ENCODE measurements around the gene BRD1.
A peak's percentile ranks its signal among the peaks of the same experiment; 100 is the strongest.

Gene BRD1

GRCh38 chr22:49828599-49828965 lies 909 bp upstream of the BRD1 start:
- no peak overlapping the region for H3K27ac ChIP-seq (ENCODE audit: low read length, poor library complexity, severe bottlenecking)
- H3K4me1 ChIP-seq (ENCODE audit: control insufficient read depth, insufficient read depth, low read depth, low read length), result peaks cover 30% of the 10 kb centered on the region
- no peak overlapping the region for H2AK5ac ChIP-seq (ENCODE audit: low read length, severe bottlenecking)
- no peak overlapping the region for H2AFZ ChIP-seq (ENCODE audit: low read depth, low read length)
- H4K91ac ChIP-seq (ENCODE audit: low read length), result no peak overlapping the region
- no peak overlapping the region for H3K4me3 ChIP-seq (ENCODE audit: insufficient read depth in 1 of 2, low read depth in 1 of 2, low read length in 2 of 2)
- H2BK12ac ChIP-seq (ENCODE audit: low read length in 2 of 2), result peak overlapping the region in 1 of 2 experiments; percentile 58
- DNase-seq, result no peak
- no peak overlapping the region for H2BK15ac ChIP-seq (ENCODE audit: low read depth, poor library complexity, severe bottlenecking)
- peak overlapping the region in 1 of 2 experiments; percentile 27 for H3K4ac ChIP-seq (ENCODE audit: low read depth in 1 of 2, low read length in 2 of 2)
- peaks cover 14 to 15% of the 10 kb centered on the region in 2 experiments for H3K36me3 ChIP-seq (ENCODE audit: control insufficient read depth in 1 of 2, insufficient read depth in 2 of 2, low read depth in 1 of 2, low read length in 2 of 2)
- H3K79me1 ChIP-seq (replicated peaks; ENCODE audit: low read length, poor library complexity, severe bottlenecking), result peaks cover 1% of the 10 kb centered on the region
- no peak overlapping the region for H3K4me2 ChIP-seq (ENCODE audit: low read length, poor library complexity, severe bottlenecking)
- peaks cover 0 to 9% of the 10 kb centered on the region in 2 experiments for H3K27me3 ChIP-seq (ENCODE audit: control insufficient read depth in 1 of 2, insufficient read depth in 1 of 2, low read length in 2 of 2)
- no peak overlapping the region for H2BK5ac ChIP-seq (ENCODE audit: low read depth, low read length, poor library complexity, severe bottlenecking)
- H3K14ac ChIP-seq (ENCODE audit: low read length in 2 of 2), result no peak overlapping the region
- H2BK120ac ChIP-seq (ENCODE audit: low read depth, low read length), result no peak overlapping the region
- no peak overlapping the region for H3K23ac ChIP-seq (ENCODE audit: low read length in 2 of 2)
- WGBS, result 98% methylated on average over 14 of the region's 14 CpGs
- no peak overlapping the region for H3K9ac ChIP-seq (ENCODE audit: low read length)
- H3K18ac ChIP-seq (ENCODE audit: low read depth in 1 of 2, low read length in 2 of 2), result no peak overlapping the region
- peaks cover 8% of the 10 kb centered on the region for H3K9me3 ChIP-seq (ENCODE audit: control insufficient read depth, low read length)
- peak overlapping the region; percentile 19 for H4K8ac ChIP-seq (ENCODE audit: low read length)

GRCh38 chr22:49827271-49827852 lies 311 bp downstream of the BRD1 start:
- H4K91ac ChIP-seq (ENCODE audit: low read length), result no peak overlapping the region
- no peak overlapping the region for H3K4me2 ChIP-seq (ENCODE audit: low read length, poor library complexity, severe bottlenecking)
- peaks cover 0 to 6% of the 10 kb centered on the region in 2 experiments for H3K27me3 ChIP-seq (ENCODE audit: control insufficient read depth in 1 of 2, insufficient read depth in 1 of 2, low read length in 2 of 2)
- peak overlapping the region; percentile 93 for H3K9ac ChIP-seq (ENCODE audit: low read length)
- H3K18ac ChIP-seq (ENCODE audit: low read depth in 1 of 2, low read length in 2 of 2), result no peak overlapping the region
- peak overlapping the region; percentile 74 for H2BK120ac ChIP-seq (ENCODE audit: low read depth, low read length)
- H3K27ac ChIP-seq (ENCODE audit: low read length, poor library complexity, severe bottlenecking), result no peak overlapping the region
- under 1% methylated on average over 21 of the region's 110 CpGs for WGBS
- H3K4ac ChIP-seq (ENCODE audit: low read depth in 1 of 2, low read length in 2 of 2), result no peak overlapping the region
- peak; percentile 29 for DNase-seq
- H2BK15ac ChIP-seq (ENCODE audit: low read depth, poor library complexity, severe bottlenecking), result no peak overlapping the region
- peaks cover 26% of the 10 kb centered on the region in 2 experiments for H3K36me3 ChIP-seq (ENCODE audit: control insufficient read depth in 1 of 2, insufficient read depth in 2 of 2, low read depth in 1 of 2, low read length in 2 of 2)
- no peak overlapping the region for H2AFZ ChIP-seq (ENCODE audit: low read depth, low read length)
- H3K9me3 ChIP-seq (ENCODE audit: control insufficient read depth, low read length), result peaks cover 8% of the 10 kb centered on the region
- no peak overlapping the region for H3K14ac ChIP-seq (ENCODE audit: low read length in 2 of 2)
- H2BK5ac ChIP-seq (ENCODE audit: low read depth, low read length, poor library complexity, severe bottlenecking), result peak overlapping the region; percentile 59
- H2BK12ac ChIP-seq (ENCODE audit: low read length in 2 of 2), result no peak overlapping the region
- peak overlapping the region; percentile 77 to 93 for H3K4me3 ChIP-seq (ENCODE audit: insufficient read depth in 1 of 2, low read depth in 1 of 2, low read length in 2 of 2)
- H3K79me1 ChIP-seq (replicated peaks; ENCODE audit: low read length, poor library complexity, severe bottlenecking), result peaks cover 5% of the 10 kb centered on the region
- no peak overlapping the region for H4K8ac ChIP-seq (ENCODE audit: low read length)
- H2AK5ac ChIP-seq (ENCODE audit: low read length, severe bottlenecking), result no peak overlapping the region
- peak overlapping the region in 1 of 2 experiments; percentile 43 for H3K23ac ChIP-seq (ENCODE audit: low read length in 2 of 2)
- peaks cover 39% of the 10 kb centered on the region for H3K4me1 ChIP-seq (ENCODE audit: control insufficient read depth, insufficient read depth, low read depth, low read length)

GRCh38 chr22:49826603-49827270 lies 936 bp downstream of the BRD1 start:
- no peak overlapping the region for H2AFZ ChIP-seq (ENCODE audit: low read depth, low read length)
- H2AK5ac ChIP-seq (ENCODE audit: low read length, severe bottlenecking), result no peak overlapping the region
- peak overlapping the region; percentile 42 for H4K8ac ChIP-seq (ENCODE audit: low read length)
- DNase-seq, result peak; percentile 47
- no peak overlapping the region for H2BK120ac ChIP-seq (ENCODE audit: low read depth, low read length)
- H2BK5ac ChIP-seq (ENCODE audit: low read depth, low read length, poor library complexity, severe bottlenecking), result peak overlapping the region; percentile 59
- H2BK15ac ChIP-seq (ENCODE audit: low read depth, poor library complexity, severe bottlenecking), result no peak overlapping the region
- H3K9me3 ChIP-seq (ENCODE audit: control insufficient read depth, low read length), result peaks cover 8% of the 10 kb centered on the region
- H3K27ac ChIP-seq (ENCODE audit: low read length, poor library complexity, severe bottlenecking), result no peak overlapping the region
- peaks cover 31 to 32% of the 10 kb centered on the region in 2 experiments for H3K36me3 ChIP-seq (ENCODE audit: control insufficient read depth in 1 of 2, insufficient read depth in 2 of 2, low read depth in 1 of 2, low read length in 2 of 2)
- peak overlapping the region; percentile 77 to 93 for H3K4me3 ChIP-seq (ENCODE audit: insufficient read depth in 1 of 2, low read depth in 1 of 2, low read length in 2 of 2)
- H3K9ac ChIP-seq (ENCODE audit: low read length), result peak overlapping the region; percentile 93
- peaks cover 43% of the 10 kb centered on the region for H3K4me1 ChIP-seq (ENCODE audit: control insufficient read depth, insufficient read depth, low read depth, low read length)
- peaks cover 5% of the 10 kb centered on the region for H3K79me1 ChIP-seq (replicated peaks; ENCODE audit: low read length, poor library complexity, severe bottlenecking)
- H3K4me2 ChIP-seq (ENCODE audit: low read length, poor library complexity, severe bottlenecking), result peak overlapping the region; percentile 84
- H3K18ac ChIP-seq (ENCODE audit: low read depth in 1 of 2, low read length in 2 of 2), result peak overlapping the region; percentile 37 to 59
- WGBS, result under 1% methylated on average over 48 of the region's 86 CpGs
- peak overlapping the region in 1 of 2 experiments; percentile 43 for H3K23ac ChIP-seq (ENCODE audit: low read length in 2 of 2)
- H2BK12ac ChIP-seq (ENCODE audit: low read length in 2 of 2), result no peak overlapping the region
- peak overlapping the region; percentile 28 to 65 for H3K4ac ChIP-seq (ENCODE audit: low read depth in 1 of 2, low read length in 2 of 2)
- H3K14ac ChIP-seq (ENCODE audit: low read length in 2 of 2), result no peak overlapping the region
- H3K27me3 ChIP-seq (ENCODE audit: control insufficient read depth in 1 of 2, insufficient read depth in 1 of 2, low read length in 2 of 2), result peaks cover 0 to 4% of the 10 kb centered on the region in 2 experiments
- no peak overlapping the region for H4K91ac ChIP-seq (ENCODE audit: low read length)

- Histone ChIP-seq H2BK120ac (ENCODE audit: low read depth, low read length) (no peak overlapping the region), H4K8ac (ENCODE audit: low read length) (peak overlapping the region; percentile 7)
- WGBS, result 12% methylated on average over 31 of the region's 31 CpGs
Observed at GRCh38 chr22:49825944-49826602, 1.6 kb downstream of the BRD1 start.

More at GRCh38 chr22:49825944-49826602, 1.6 kb downstream of the BRD1 start:
- peak overlapping the region; percentile 1 to 19 for H3K18ac ChIP-seq (ENCODE audit: low read depth in 1 of 2, low read length in 2 of 2)
- no peak overlapping the region for H4K91ac ChIP-seq (ENCODE audit: low read length)
- H2AK5ac ChIP-seq (ENCODE audit: low read length, severe bottlenecking), result no peak overlapping the region
- H3K4me2 ChIP-seq (ENCODE audit: low read length, poor library complexity, severe bottlenecking), result peak overlapping the region; percentile 84
- peak overlapping the region; percentile 93 for H3K9ac ChIP-seq (ENCODE audit: low read length)
- H2BK15ac ChIP-seq (ENCODE audit: low read depth, poor library complexity, severe bottlenecking), result no peak overlapping the region
- peak overlapping the region in 1 of 2 experiments; percentile 24 for H3K14ac ChIP-seq (ENCODE audit: low read length in 2 of 2)
- H3K27me3 ChIP-seq (ENCODE audit: control insufficient read depth in 1 of 2, insufficient read depth in 1 of 2, low read length in 2 of 2), result no peaks in the 10 kb centered on the region
- peaks cover 35 to 38% of the 10 kb centered on the region in 2 experiments for H3K36me3 ChIP-seq (ENCODE audit: control insufficient read depth in 1 of 2, insufficient read depth in 2 of 2, low read depth in 1 of 2, low read length in 2 of 2)
- H2BK12ac ChIP-seq (ENCODE audit: low read length in 2 of 2), result no peak overlapping the region
- peak overlapping the region; percentile 6 to 28 for H3K4ac ChIP-seq (ENCODE audit: low read depth in 1 of 2, low read length in 2 of 2)
- no peak overlapping the region for H2BK5ac ChIP-seq (ENCODE audit: low read depth, low read length, poor library complexity, severe bottlenecking)
- H3K27ac ChIP-seq (ENCODE audit: low read length, poor library complexity, severe bottlenecking), result no peak overlapping the region
- peak overlapping the region in 1 of 2 experiments; percentile 17 for H3K23ac ChIP-seq (ENCODE audit: low read length in 2 of 2)
- DNase-seq, result peak; percentile 64
- no peak overlapping the region for H2AFZ ChIP-seq (ENCODE audit: low read depth, low read length)
- peak overlapping the region; percentile 77 to 93 for H3K4me3 ChIP-seq (ENCODE audit: insufficient read depth in 1 of 2, low read depth in 1 of 2, low read length in 2 of 2)
- peaks cover 8% of the 10 kb centered on the region for H3K9me3 ChIP-seq (ENCODE audit: control insufficient read depth, low read length)
- peaks cover 46% of the 10 kb centered on the region for H3K4me1 ChIP-seq (ENCODE audit: control insufficient read depth, insufficient read depth, low read depth, low read length)
- peaks cover 5% of the 10 kb centered on the region for H3K79me1 ChIP-seq (replicated peaks; ENCODE audit: low read length, poor library complexity, severe bottlenecking)

All from mesenchymal stem cell (in vitro differentiated cells and primary cell).